ENCODE results near the gene DISC1.
"Not testable (repeated sequence)": the region's sequence is repeated elsewhere in the genome, so short reads cannot be mapped to it uniquely, and the experiment has no call there.

The DISC1 gene

DNA sequence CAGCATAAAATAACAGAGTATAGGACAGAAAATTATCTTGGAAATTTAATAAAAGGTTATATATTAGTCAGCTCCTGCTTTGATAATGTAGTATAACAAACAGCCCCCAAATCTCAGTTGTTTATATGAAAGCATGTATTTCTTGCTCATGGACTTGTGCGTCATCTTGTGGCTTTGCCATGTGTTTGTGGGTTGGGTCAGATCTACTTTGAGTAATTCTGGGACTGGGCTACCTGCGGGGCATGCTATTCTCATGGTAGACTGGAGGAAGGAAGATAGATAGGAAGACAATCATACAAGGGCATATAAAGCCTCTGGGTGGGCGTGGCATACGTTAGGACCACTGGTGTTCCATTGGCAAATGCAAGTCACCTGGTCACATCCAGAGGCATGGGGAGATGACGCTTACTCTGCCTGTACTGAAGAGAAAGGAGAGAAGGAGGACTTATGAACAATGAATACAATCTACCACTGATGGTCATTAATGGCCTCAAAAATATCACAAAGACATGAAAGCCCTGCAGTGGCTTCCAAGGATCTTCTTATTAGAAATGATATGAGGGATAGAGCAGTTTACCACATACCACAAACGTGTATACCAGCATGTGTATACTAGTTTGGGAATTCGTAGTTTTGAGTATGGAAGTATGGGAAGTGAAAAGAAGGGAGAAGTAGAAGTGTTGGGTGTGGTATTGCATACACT is 267.0 kb downstream of the DISC1 start:
- DNase-seq (ENCODE audit: low read depth), result no peak

DNA sequence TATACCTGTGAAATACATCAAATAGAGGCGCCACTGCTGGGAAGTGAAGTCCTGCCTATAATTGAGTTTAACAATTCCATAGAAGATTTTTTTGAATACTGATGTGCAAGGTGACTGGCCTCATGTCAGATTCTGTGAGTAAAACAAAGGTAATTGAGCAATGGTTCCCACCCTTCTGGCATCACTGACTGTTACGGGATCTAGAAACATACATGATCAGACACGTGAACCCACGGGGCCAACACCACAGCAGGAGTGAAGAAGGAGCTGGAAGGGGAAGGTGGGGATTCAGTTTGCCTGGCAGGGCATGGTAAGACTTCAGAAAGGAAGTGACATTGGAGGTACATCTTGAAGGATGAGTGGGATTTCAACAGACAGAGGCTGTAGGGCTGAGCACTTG is 270.2 kb downstream of the DISC1 start:
- DNase-seq (ENCODE audit: low read depth), result no peak

DNA sequence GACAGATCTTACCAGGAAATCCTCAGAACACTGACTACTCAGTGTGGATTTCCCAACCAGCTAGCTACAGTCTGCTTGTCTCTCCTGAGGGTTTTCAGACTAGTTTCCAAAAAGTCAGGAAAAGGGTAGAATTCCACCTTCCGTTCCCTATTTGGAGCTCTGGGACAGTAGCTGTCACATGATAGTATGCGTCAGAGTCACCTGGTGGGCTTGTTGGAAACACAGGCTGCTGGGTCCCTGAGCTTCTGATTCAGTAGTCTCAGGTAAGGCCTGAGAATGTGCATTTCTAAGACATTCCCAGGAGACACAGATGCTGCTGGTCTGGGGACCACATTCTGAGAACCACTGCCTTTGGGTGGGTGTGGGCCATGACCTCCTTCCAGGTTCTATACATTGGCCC is 272.5 kb downstream of the DISC1 start:
- no peak for DNase-seq (ENCODE audit: low read depth)

DNA sequence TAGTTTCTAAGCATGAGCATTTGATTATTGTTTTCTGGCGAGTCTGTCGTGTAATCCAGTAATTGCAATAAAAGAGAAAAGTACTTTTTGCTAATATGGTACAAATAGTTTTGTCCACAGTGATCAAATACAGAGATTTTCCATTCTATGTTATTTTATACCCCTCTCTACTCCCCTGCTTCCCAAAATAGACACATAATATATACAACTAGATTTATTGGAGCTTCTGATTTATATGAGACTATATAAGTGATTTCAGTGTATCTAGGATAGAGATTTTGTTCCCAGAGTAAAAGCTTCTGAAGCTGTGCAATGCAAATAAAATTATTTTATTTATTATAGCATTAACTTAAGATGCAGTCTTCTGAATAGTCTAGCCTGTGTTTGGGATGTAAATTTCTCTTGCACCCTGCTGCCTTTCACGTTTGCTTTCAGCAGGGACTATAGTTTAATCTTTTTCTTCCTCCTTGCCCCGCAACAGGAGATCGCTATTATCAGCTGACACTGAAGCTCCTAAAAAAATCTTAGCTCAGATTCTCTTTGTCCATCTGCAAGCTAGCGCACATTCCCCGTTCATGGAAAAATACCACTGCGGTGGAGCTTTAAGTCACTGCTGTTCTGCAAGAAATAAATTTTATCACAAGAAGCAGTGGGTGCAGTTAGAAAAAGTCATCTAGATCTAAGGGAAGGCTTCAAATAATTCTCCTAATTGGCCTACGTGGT is 273.3 kb downstream of the DISC1 start:
- no peak for DNase-seq (ENCODE audit: low read depth)

DNA sequence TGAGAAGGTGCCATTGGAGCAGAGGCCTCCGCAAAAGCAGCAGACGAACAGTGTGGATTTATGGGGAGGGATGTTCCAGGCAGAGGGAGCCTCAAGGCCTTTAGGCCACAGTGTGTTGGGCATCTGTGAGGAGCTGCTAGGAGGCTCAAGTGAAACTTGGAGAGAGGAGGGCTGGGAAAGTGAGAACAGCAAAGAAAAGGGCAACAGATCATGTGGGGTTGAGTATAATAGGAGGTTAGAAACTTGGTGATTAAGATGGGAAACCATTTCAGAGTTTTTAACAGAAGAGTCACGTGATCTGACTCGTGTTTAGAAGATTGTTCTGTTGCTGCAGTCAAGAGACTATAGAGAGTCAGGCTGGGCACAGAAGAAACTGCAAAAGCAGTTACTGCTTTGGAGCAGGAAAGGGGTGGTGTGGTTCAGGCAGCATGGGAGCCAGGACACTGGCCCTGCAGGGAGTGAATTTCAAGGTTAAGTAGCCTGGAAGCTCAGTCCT is 277.0 kb downstream of the DISC1 start:
- no peak for DNase-seq (ENCODE audit: low read depth)

DNA sequence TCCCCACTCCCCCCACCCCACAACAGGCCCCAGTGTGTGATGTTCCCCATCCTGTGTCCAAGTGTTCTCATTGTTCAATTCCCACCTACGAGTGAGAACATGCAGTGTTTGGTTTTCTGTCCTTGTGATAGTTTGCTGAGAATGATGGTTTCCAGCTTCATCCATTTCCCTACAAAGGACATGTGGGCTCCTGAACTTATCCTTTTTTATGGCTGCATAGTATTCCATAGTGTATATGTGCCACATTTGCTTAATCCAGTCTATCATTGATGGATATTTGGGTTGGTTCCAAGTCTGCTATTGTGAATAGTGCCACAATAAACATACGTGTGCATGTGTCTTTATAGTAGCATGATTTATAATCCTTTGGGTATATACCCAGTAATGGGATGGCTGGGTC is 280.7 kb downstream of the DISC1 start:
- not testable (repeated sequence) for DNase-seq (ENCODE audit: low read depth)

DNA sequence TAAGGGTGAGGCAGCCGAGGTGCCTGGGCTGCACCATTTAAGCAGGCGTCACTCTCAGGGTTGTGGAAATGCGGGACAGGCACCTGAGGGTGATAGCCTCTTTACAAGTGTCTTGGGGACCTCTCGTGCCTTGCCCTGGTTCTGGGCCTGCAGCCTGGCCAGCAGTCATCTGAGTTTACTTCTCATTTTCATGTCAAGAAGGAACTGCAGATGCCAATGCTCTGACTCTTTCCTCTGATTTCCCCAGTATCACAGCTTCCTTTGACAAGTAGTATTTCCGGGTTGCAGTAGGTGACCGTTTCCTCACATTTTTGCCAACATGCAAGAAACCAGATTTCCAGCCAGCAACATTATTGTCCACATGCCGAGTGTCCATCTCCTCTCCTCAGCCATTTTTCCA is 286.9 kb downstream of the DISC1 start:
- DNase-seq (ENCODE audit: low read depth), result no peak

DNA sequence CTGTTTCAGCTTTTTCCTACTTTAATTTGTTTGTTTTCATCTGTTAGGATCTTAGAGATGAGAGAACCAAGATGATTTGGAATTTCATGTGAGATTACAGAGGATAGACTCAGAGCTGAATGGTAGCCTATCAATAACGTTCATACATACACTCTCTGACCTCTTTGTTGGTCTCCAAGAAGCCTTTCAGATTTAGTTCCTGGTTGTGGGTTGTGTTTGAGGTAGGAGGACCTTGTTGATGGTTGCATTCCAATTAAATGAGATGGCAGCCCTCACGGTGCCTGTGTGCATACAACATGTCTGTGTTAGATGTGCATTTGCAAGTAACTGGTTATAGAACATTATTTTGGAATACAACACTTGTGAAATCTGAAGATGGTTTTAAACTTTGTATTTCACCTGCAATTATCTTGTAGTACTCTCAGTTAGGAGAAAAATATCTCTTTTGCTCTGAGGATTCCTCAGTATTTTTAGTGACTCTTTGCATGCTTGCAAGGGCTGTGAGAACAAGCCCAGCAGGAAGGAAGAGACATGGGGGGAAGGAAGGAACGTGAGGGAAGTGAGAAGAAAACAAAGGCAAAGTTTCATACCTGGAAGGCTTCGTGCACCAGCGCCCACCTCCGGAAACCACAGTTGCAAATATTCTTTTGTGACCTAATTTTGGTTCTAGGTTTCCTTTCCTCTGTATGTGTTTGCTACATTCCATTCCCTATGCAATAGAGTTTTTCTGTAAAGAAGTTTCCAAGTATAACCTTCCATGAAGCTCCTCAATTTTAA is 291.8 kb downstream of the DISC1 start:
- DNase-seq (ENCODE audit: low read depth), result peak; percentile 63

DNA sequence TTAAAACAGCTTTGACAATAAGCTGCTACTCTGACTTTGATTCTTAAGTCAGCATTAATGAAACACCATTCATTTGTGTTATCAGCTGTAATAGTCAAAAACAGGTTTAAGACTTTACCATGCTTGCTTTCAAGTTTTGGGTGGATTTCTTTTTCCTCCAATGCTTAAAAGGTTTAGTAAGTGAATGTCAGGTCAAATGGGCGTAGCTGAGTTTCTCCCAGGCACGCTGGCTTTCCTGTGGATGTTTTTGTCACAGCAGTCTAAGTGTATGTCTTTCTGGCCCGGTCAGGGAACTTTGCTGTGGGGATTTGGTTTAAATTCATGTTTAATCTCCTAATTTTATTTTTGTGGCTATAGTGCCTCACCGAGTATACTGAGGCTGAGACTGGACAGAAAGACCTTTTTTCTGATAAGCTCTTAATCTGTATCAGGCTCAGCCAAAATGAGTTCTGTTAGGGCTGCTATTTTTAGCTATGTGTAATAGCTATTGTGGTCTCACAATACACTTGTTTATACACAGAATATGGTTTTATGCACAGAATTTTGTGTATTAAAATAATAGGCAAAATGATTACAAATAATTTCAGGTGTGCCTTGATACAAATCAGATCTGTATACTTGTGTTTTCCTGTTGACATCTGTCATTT is 292.8 kb downstream of the DISC1 start:
- DNase-seq (ENCODE audit: low read depth), result no peak

DNA sequence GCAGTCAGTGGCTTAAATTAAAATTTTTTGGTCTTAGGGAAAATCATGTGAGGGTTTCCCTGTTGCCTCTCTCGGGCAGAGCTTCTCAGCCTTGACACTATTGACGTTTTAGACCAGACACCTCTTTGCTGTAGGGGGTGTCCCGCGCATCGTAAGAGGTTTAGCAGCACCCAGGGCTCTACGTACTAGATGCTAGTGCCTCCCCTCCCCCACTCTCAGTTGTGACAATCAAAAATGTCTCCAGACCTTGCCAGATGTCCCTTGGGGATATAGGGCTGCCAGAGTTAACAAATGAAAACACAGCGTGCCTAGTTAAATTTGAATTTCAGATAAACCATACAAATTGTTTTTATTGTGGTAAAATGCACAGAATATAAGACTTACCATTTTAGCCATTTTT is 293.3 kb downstream of the DISC1 start:
- DNase-seq (ENCODE audit: low read depth), result no peak

DNA sequence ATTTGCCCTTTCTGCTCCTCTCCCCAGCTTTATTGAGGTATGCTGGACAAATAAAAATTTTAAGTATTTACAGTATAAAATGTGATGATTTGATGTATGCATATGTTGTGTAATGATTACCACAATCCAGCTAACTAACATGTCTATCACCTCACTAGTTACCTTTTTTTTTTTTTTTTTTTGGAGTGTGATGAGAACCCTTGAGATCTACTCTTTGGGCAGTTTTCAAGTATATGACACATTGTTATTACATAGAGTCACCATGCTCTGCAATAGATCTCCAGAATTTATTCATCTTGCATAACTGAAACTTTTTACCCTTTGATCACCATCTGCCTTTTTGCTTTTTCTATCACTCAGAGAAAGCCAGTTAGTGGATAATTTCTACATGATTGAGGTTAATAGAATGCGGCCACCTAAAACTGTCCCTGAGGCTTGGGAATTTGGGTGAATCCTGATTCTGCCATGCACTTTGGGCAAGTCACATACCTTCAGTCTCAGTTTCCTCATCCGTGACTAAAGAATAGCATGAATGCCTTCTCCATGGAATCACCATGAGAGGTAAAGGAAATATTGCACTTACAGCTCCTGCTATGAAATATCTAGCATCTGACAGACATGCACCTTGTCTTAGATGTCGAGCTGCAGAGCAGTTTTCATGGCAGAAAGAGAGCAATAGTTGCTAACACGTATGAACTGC is 295.2 kb downstream of the DISC1 start:
- peak; percentile 28 for DNase-seq (ENCODE audit: low read depth)

DNA sequence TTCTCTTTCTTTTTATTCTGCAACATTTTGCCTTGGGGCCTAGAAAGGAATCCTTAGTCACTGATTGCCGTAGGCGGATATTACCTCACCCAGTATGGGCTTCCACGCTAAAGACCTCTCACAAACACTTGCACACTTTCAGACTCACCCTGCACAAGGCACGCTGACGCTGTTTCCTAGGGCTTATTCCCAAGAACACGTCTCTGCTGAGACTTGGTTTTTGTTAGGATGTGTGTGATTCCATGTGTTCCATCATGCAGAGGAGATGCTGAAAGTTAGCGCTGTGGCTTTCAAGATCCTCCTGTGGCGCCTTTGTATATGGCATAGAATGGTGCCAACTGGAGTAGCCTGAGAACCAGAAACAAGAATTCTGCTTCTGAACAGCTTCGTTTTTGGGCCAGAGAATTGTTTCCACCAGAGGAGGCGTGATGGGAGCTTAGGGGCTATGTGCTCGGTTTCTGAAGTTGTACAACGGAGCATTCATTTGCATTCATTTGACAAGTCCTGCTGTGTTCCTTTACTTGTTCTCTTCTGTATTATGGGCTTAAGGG is 297.0 kb downstream of the DISC1 start:
- DNase-seq (ENCODE audit: low read depth), result peak; percentile 59

DNA sequence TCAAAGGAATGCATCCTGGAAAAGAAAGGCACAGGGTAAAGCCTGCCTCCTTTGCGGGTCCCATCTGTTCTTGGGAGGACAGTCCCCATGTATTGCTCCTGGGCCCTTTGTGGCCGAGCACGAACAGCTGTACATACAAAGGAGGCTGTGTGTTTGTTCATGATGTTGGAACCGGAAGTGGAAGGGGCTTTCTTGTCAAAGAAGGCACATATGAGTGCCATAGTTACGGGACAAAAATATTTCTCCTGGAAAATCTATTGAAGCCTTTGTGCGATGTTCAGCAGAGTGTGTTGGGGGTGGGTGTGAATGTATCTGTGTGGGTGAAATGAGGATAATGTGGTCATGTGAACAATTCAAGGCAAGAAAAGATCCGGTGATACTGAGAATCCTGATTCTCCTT is 297.6 kb downstream of the DISC1 start:
- DNase-seq (ENCODE audit: low read depth), result no peak

DNA sequence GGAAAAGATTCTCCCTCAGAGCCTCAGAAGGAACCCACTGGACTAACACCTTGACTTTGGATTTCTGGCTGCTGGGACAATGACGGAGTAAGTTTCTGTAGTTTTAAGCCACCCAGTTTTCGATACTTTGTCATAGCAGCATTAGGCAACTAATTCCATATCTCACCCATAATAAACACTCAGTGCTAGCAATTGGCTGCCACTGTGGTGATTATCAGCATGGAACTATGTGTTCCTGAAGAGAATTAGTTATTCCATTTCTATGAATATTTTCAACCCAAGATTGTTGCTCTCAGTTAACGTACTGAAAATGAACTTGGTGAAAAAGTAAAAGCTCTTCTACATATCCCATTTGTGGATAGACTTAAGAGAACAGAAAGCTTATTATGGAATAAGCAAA is 299.3 kb downstream of the DISC1 start:
- DNase-seq (ENCODE audit: low read depth), result no peak

DNA sequence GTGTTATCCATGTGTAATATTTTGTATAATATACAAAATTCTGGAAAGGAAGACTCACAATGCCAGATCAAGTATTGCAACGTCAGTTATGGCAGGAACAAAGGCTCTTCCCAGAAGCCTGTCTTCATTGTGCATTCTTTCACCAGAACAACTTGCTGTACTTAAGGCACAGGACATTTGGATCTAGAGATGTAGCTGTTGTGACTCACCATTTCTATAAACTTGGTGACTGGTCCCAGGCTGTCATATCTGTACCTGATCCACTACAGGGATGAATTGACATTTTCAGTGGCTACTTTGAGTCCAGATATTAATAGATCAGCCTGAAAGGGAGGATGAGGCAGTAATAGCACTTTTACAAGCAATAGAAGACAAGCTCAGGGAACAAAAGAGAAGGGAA is 299.8 kb downstream of the DISC1 start:
- no peak for DNase-seq (ENCODE audit: low read depth)

DNA sequence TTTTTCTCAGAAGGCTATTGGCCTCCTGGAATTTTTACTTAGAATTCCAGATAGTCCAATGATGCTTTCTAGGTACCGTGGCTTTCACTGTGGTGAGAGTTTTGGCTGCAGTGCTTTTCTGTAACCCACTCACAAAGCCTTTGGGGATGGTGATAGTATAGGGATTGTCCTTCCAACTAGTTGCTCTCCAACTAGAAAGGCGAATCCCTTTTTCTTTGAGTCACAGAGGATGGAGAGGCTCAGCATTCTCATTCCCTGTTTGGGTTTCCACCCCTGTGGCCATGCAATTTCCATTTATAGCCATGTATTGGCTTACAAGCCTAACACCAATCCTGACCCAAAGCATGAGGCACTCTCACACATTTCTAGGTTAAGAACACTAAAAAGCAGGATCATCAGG is 300.3 kb downstream of the DISC1 start:
- DNase-seq (ENCODE audit: low read depth), result no peak

DNA sequence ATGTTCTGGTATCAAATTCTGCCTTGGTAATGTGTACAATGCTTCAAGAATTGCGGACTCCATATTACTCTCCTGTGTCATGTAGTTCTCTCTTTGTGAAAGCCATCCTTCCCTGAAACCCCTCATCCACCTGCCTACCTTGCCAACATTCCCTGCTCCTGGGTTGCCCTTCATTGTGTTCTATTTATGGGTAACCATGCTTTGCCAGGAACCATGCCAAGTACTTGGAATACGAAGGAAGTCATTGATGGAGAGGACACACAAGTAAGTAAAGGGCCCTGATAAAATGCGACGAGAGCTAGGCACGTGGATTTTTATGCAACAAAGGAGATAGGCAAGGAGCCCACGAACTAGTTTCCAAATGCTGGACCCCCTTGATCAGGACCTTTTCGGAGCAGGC is 300.8 kb downstream of the DISC1 start:
- DNase-seq (ENCODE audit: low read depth), result no peak

DNA sequence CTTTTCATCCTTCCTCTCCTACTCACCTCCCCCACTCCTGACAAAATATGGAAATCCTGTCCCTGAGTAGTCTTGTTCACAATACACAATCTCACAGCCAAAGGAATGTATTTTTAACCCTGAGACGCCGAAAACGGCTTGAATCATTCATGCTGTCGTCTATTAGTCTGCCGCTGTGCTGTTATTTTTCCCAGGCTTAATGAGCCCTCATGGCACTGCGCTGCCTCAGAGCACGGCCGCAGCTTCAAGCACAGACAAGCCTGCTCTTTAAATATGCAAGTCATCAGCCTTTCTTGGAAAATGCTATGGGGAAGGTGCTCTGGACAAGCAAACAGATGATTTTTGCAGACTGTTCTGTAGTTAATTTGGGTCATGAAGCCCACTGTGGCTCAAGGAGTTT is 302.7 kb downstream of the DISC1 start:
- peak; percentile 40 for DNase-seq (ENCODE audit: low read depth)

DNA sequence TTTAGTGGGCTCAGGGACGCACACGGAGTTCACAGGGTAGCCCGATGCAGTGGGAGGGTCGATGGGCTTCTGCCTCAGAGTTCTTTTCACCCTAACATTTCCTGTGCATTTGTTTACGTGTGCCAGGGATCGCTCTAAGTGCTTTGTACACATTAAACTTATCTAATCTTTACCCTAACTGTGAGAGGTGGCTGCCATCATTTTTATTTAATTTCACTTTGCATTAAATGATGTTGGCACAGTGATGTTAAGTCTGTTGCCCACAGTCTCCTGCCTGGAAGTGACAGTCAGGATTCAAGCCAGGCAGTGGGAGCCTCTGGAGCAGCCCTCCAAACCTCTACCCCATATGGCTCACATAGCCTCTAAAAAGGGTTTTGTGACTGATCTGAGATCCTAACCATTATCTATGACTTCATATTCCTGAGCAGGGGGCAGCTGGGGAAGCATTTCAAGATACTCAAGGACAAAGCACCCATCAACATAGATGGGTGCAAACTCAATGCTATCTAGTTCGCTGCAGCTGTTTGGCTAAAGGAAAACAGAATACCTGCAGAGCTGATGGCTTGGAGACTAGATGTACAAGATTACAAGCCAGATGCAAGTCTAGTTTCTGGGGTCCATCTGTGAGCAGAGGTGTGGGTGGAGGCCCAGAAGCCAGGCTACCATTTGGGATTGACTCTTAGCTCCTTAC is 303.8 kb downstream of the DISC1 start:
- DNase-seq (ENCODE audit: low read depth), result no peak

DNA sequence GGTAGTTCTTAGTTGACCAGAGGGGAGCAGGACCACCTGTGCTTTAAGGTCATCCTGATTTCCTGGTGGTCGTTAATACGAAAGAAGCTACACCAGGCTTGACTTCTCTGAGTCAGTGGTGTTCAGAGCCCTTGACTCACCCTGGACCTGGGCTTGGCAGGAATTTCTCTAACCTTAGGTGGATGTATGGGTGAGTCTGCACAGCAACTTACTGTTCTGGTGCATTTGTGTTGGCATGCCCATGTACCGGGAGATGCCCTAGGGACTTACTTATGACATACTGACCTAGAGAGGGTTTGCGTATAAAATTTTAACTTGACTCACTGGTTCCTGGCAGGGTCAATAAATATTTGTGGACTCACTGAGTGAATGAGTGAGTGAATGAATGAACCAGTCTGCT is 304.6 kb downstream of the DISC1 start:
- DNase-seq (ENCODE audit: low read depth), result peak; percentile 33
